Retina (tissue), 1 donor: ENCODE measurements around the gene COMMD9.

Source experiments
- DNase-seq: peaks from one replicate; pipeline ENCODE4 v3.0.0-alpha.2; 2016

The COMMD9 gene

DNA sequence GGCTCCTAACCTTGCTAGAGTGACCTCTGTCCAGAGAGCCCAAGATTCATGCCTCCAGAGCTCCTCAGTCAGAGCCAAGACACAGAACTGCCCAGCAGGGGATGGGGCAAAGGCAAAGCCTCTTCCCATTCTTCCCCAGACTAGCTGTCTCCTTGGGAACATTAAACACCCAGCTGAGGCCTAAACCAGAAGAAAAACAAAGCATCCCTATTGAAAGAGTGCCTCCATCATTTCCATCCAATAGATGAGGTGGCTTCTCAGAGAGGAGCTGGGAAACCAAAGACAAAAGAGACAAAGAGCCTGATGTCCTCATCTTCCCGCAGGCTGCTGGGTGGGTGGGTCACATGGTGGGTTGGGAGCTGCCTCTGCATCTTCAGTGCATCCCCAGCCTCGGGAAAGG is 37.4 kb downstream of the COMMD9 start:
- DNase-seq: no peak

- DNase-seq: no peak
Observed at GRCh38 chr11:36249246-36249645, 40.0 kb downstream of the COMMD9 start.

DNA sequence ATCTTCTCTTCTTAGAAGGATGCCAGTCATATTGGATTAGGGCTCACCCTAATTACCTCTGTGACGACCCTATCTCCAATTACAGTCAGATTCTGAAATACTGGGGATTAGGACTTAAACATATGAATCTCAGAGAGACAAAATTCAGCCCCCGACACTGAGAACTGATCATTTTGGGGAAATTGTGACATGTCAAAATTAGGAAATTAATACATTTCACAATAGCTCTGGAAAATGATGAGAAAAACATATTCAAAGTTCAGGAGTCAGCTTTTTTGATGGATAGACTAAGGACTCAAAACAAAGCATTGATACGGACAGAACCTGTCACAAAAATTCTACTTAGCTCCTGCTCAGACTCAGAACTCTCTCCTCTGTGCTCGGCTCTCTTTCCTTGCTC is 40.8 kb downstream of the COMMD9 start:
- no peak for DNase-seq

GRCh38 chr11:36247493-36247892 is 41.7 kb downstream of the COMMD9 start:
- no peak for DNase-seq

GRCh38 chr11:36243641-36244040 is 45.6 kb downstream of the COMMD9 start:
- DNase-seq: no peak

GRCh38 chr11:36241497-36241896 is 47.7 kb downstream of the COMMD9 start:
- no peak for DNase-seq

GRCh38 chr11:36240801-36241200 is 48.4 kb downstream of the COMMD9 start:
- DNase-seq: peak; percentile 67

DNA sequence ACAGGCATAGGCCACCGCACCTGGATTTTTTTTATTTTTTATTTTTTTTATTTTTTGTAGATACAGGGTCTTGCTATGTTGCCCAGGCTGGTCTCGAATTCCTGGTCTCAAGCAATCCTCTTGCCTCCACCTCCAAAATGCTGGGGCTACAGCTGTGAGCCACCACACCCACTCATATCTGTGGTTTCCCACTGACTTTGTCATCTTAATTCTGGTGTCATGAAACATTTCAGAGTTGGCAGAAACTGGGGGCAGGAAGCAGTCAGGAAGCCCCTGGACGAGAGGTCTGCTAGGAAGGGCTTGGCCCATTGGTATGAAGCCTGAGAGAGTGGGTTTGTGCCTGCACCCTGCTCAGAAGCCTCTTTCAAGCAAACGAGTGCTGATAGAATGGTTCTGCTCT is 49.1 kb downstream of the COMMD9 start:
- no peak for DNase-seq

DNA sequence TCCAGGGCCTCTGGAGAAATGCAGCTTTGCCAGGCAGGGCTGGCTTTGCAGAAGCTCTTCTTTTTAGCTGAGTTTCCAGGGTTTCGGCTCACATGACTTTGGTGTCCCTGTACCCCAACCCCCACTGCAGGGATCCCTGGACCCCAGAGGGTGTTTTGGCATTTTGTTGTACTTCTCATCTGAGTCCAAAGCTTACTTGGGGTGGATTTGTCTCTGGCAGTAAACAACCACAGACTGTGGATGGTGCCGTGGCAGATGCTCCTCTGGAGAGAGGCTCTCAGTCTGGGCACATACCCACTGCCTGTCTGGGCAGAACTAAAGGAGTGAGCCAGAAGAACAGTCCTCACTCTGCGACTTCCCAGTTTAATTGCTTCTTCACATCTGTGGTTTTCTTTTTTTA is 49.6 kb downstream of the COMMD9 start:
- DNase-seq: no peak

DNA sequence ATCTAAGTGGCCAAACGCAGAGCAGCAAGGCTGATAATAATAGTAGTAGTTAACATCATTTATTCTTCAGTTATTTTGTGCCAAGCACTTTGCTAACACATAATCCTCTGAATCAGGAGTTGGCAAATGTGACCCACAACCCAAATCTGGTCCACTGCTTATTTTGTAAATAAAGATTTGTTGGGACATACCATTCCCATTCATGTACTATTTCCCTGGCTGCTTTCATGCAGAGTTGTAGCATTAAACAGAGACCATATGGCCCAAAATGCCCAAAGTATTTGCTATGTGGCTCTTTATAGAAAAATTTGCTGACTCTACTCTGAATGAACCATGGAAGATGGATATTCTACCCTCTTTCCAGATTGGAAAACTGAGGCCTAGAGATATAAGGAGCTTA is 50.3 kb downstream of the COMMD9 start:
- DNase-seq: no peak

- no peak for DNase-seq
Observed at GRCh38 chr11:36238036-36238631, 51.1 kb downstream of the COMMD9 start.

- no peak for DNase-seq
Observed at GRCh38 chr11:36237391-36237790, 51.8 kb downstream of the COMMD9 start.

DNA sequence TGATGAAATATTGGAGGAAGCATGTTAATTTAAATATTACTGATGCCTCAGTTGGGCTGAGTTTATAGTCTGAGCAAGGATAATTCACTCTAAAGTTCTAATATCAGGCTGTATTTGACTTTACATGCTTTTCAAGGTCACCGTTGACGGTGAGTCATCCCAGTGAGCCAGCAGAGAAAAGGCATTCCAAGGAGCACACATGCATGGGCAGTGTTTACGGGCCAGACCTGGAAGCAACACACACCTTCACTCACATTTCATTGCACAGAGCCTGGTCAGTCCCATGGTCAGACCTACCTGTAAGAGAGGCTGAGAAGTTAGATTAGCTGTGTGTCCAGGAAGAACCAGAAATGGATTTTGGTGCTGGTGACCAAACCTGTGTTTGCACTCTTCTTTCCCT is 53.5 kb downstream of the COMMD9 start:
- no peak for DNase-seq

- no peak for DNase-seq
Observed at GRCh38 chr11:36234825-36235224, 54.4 kb downstream of the COMMD9 start.

- no peak for DNase-seq
Observed at GRCh38 chr11:36233204-36233603, 56.0 kb downstream of the COMMD9 start.

GRCh38 chr11:36230779-36231699 is 58.2 kb downstream of the COMMD9 start:
- no peak for DNase-seq

GRCh38 chr11:36229091-36229705 is 60.0 kb downstream of the COMMD9 start:
- DNase-seq: no peak

DNA sequence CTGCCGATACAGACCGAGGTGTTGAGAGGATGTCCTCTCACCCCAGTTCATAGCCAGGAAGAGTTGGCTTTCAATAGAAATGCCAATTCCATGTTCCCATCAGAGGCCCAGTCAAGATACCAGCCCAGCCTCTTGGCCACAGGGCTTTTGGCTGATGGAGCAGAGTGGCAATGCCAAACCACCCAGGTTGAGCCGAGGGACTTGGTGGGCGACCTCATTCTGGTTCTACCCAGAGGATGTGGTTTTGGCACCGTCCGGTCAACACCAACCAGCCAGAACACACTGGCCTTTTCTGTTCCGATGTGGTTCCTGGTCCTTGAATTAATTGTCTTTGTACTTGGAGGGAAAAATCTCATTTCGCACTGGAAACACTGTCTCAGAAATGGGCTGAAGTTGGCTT is 60.5 kb downstream of the COMMD9 start:
- no peak for DNase-seq

DNA sequence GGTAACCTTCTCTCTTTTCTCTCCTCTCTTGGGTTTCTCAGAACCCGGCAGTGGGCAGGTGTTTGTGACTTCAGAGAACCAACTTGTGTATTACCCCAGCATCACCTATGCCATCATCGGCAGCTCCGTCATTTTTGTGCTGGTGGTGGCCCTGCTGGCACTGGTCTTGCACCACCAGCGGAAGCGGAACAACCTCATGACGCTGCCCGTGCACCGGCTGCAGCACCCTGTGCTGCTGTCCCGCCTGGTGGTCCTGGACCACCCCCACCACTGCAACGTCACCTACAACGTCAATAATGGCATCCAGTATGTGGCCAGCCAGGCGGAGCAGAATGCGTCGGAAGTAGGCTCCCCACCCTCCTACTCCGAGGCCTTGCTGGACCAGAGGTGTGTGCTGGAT is 62.2 kb downstream of the COMMD9 start:
- DNase-seq: no peak

DNA sequence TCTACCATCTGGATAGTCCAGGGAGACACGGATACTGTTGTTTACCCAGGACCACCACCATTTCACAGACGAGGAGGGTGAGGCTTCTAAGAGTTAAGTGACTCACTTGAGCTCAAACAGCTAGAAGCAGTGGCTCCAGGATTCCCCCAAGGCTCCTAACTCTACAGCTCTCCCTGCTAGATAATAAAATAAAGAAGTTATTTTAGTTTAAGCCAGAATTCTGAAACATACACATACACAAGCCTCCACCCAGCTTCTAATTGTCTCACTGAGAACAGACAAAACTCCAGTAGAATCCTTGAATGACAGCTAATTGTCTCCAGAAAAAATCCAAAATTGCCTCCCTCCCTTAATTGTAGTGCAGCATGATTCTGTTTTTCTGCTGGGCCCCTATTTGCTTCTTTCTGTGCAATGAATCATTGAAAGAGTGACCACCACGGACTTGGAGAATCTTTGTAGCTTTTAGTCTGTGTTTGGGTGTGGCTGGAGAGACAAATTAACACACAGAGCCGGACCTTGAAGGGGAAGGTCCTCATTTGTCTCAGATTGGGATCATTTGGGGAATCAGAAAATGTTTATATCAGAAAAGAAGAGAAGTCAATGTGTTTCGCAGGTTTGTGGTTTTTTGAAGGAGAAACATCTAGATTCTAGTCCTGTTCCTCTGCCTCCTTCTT is 64.9 kb downstream of the COMMD9 start:
- DNase-seq: no peak

DNA sequence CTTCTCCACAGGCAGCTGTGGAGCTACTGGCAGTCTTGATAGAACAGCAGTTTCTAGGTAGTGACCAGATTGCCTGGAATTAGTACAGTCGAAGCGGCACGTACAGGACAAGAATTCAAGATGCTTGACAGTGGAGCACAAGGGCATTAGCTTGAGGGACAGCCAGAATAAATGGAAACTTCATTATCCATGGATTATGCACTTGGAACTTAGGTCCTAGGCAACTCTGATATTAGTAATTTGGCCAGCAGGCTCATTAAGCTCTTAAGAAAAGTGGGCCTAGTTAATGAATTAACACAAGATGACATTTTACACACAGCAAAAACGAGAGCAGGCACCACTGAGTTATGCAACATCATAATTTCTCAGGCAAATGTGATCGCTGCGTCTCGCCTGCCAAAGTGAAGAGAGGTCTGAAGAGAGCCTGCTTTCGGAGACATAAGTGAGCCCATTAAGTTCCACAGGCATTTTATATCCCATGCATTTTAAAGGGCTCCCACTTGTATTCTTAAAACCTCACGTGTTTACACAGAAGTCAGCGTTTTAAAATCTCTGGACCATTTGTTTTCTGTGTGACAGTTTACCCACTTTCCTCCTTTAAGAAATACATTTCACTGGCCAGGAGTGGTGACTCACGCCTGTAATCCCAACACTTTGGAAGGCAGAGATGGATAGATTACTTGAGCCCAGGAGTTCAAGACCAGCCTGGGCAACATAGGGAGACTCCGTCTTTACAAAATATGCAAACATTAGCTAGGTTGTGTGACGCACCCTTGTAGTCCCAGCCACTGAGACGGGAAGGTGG is 66.2 kb downstream of the COMMD9 start:
- peak; percentile 59 for DNase-seq
